Measurements from ENCODE around the gene TTC9.

TTC9 gene

GRCh38 chr14:70713511-70713916 lies 71.8 kb downstream of the TTC9 start:
- no peak overlapping the region for H4K5ac ChIP-seq (ENCODE audit: low read length)
- no peak overlapping the region for H3K4ac ChIP-seq (ENCODE audit: low read depth, low read length)
- H3K79me1 ChIP-seq (ENCODE audit: low read length): no peaks in the 10 kb centered on the region
- H3K9ac ChIP-seq (ENCODE audit: low read length): no peak overlapping the region
- H3K56ac ChIP-seq (ENCODE audit: low read length): no peak overlapping the region
- no peak overlapping the region for H3K23ac ChIP-seq (ENCODE audit: low read length)
- H3K79me2 ChIP-seq (ENCODE audit: control insufficient read depth, insufficient read depth, low read length): no peaks in the 10 kb centered on the region
- DNase-seq: peak; percentile 37
- H2BK120ac ChIP-seq (ENCODE audit: low read depth, low read length): peak overlapping the region; percentile 29
- H3K4me1 ChIP-seq (ENCODE audit: control insufficient read depth, low read depth, low read length): peaks cover 17% of the 10 kb centered on the region
- H2BK15ac ChIP-seq (replicated peaks; ENCODE audit: low read depth): no peak overlapping the region
- H2AK5ac ChIP-seq (ENCODE audit: low read length): no peak overlapping the region
- H3K27me3 ChIP-seq (ENCODE audit: insufficient read depth, low read length, poor library complexity): no peaks in the 10 kb centered on the region
- H2BK5ac ChIP-seq (ENCODE audit: low read length): no peak overlapping the region
- H4K8ac ChIP-seq (ENCODE audit: low read depth, low read length): no peak overlapping the region
- peak overlapping the region; percentile 78 for H3K18ac ChIP-seq (ENCODE audit: low read length)
- no peak overlapping the region for H3K4me3 ChIP-seq (ENCODE audit: low read length)
- no peaks in the 10 kb centered on the region for H3K36me3 ChIP-seq (ENCODE audit: control insufficient read depth, insufficient read depth, low read length)
- H3K27ac ChIP-seq (ENCODE audit: low read depth, low read length): no peak overlapping the region
- no peak overlapping the region for H3K4me2 ChIP-seq (ENCODE audit: low read length)
- WGBS (ENCODE audit: extremely low coverage, insufficient coverage, low lambda C conversion rate): no CpG with 5 or more reads among the region's 3 CpGs

- Histone ChIP-seq H4K5ac (ENCODE audit: low read length) (no peak overlapping the region), H3K27me3 (ENCODE audit: insufficient read depth, low read length, poor library complexity) (no peaks in the 10 kb centered on the region), H3K56ac (ENCODE audit: low read length) (no peak overlapping the region), H3K23ac (ENCODE audit: low read length) (no peak overlapping the region), H3K9ac (ENCODE audit: low read length) (no peak overlapping the region), H2BK120ac (ENCODE audit: low read depth, low read length) (no peak overlapping the region), H3K4me1 (ENCODE audit: control insufficient read depth, low read depth, low read length) (peaks cover 18% of the 10 kb centered on the region), H4K8ac (ENCODE audit: low read depth, low read length) (no peak overlapping the region), H2BK5ac (ENCODE audit: low read length) (no peak overlapping the region), H3K79me1 (ENCODE audit: low read length) (no peaks in the 10 kb centered on the region), H3K4ac (ENCODE audit: low read depth, low read length) (no peak overlapping the region), H3K4me2 (ENCODE audit: low read length) (no peak overlapping the region), H3K36me3 (ENCODE audit: control insufficient read depth, insufficient read depth, low read length) (no peaks in the 10 kb centered on the region), H2AK5ac (ENCODE audit: low read length) (no peak overlapping the region), H3K27ac (ENCODE audit: low read depth, low read length) (no peak overlapping the region), H3K4me3 (ENCODE audit: low read length) (no peak overlapping the region), H3K79me2 (ENCODE audit: control insufficient read depth, insufficient read depth, low read length) (no peaks in the 10 kb centered on the region), H3K18ac (ENCODE audit: low read length) (no peak overlapping the region), H2BK15ac (replicated peaks; ENCODE audit: low read depth) (no peak overlapping the region)
- peak; percentile 75 for DNase-seq
- 100% methylated on average over 1 of the region's 8 CpGs for WGBS (ENCODE audit: extremely low coverage, insufficient coverage, low lambda C conversion rate)
Measured at GRCh38 chr14:70714055-70714550, 72.4 kb downstream of the TTC9 start.

DNA sequence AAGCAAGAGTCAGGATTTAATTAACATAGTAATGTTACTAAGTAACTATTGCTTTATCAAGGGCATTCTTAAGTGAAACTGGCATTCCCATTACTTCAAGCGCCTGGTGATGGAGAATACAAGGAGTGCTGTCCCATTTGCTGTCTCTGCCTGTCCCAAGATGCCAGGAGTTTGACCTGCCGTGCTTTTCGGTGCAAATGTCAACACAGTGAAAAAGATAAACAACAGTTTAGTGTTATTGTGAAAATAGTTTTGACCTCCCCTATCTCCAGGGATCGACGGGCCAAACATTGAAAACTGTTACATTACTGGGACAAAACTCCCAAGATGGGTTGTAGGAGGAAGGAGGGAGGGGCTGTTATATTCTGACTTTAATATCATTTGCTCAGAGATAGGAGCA lies 74.8 kb downstream of the TTC9 start:
- no peak overlapping the region for H3K4me2 ChIP-seq (ENCODE audit: low read length)
- peaks cover 11% of the 10 kb centered on the region for H3K4me1 ChIP-seq (ENCODE audit: control insufficient read depth, low read depth, low read length)
- no peak overlapping the region for H3K9ac ChIP-seq (ENCODE audit: low read length)
- H4K8ac ChIP-seq (ENCODE audit: low read depth, low read length): no peak overlapping the region
- no peak overlapping the region for H2AK5ac ChIP-seq (ENCODE audit: low read length)
- H2BK120ac ChIP-seq (ENCODE audit: low read depth, low read length): no peak overlapping the region
- no peaks in the 10 kb centered on the region for H3K36me3 ChIP-seq (ENCODE audit: control insufficient read depth, insufficient read depth, low read length)
- H2BK5ac ChIP-seq (ENCODE audit: low read length): no peak overlapping the region
- no peak for DNase-seq
- H3K23ac ChIP-seq (ENCODE audit: low read length): no peak overlapping the region
- no peaks in the 10 kb centered on the region for H3K79me1 ChIP-seq (ENCODE audit: low read length)
- H3K18ac ChIP-seq (ENCODE audit: low read length): no peak overlapping the region
- H4K5ac ChIP-seq (ENCODE audit: low read length): no peak overlapping the region
- no peaks in the 10 kb centered on the region for H3K27me3 ChIP-seq (ENCODE audit: insufficient read depth, low read length, poor library complexity)
- peak overlapping the region; percentile 46 for H3K27ac ChIP-seq (ENCODE audit: low read depth, low read length)
- H3K79me2 ChIP-seq (ENCODE audit: control insufficient read depth, insufficient read depth, low read length): no peaks in the 10 kb centered on the region
- no peak overlapping the region for H2BK15ac ChIP-seq (replicated peaks; ENCODE audit: low read depth)
- WGBS (ENCODE audit: extremely low coverage, insufficient coverage, low lambda C conversion rate): no CpG with 5 or more reads among the region's 5 CpGs
- H3K4me3 ChIP-seq (ENCODE audit: low read length): no peak overlapping the region
- H3K4ac ChIP-seq (ENCODE audit: low read depth, low read length): no peak overlapping the region
- H3K56ac ChIP-seq (ENCODE audit: low read length): no peak overlapping the region

- Histone ChIP-seq H3K9ac (ENCODE audit: low read length) (no peak overlapping the region), H3K4me3 (ENCODE audit: low read length) (no peak overlapping the region), H2AK5ac (ENCODE audit: low read length) (no peak overlapping the region), H4K5ac (ENCODE audit: low read length) (no peak overlapping the region), H3K4ac (ENCODE audit: low read depth, low read length) (no peak overlapping the region), H3K79me1 (ENCODE audit: low read length) (no peaks in the 10 kb centered on the region), H3K56ac (ENCODE audit: low read length) (no peak overlapping the region), H3K23ac (ENCODE audit: low read length) (no peak overlapping the region), H3K27me3 (ENCODE audit: insufficient read depth, low read length, poor library complexity) (no peaks in the 10 kb centered on the region), H3K27ac (ENCODE audit: low read depth, low read length) (no peak overlapping the region), H3K4me2 (ENCODE audit: low read length) (no peak overlapping the region), H2BK120ac (ENCODE audit: low read depth, low read length) (no peak overlapping the region), H2BK15ac (replicated peaks; ENCODE audit: low read depth) (no peak overlapping the region), H3K79me2 (ENCODE audit: control insufficient read depth, insufficient read depth, low read length) (no peaks in the 10 kb centered on the region), H2BK5ac (ENCODE audit: low read length) (no peak overlapping the region), H3K4me1 (ENCODE audit: control insufficient read depth, low read depth, low read length) (peaks cover 11% of the 10 kb centered on the region), H4K8ac (ENCODE audit: low read depth, low read length) (no peak overlapping the region), H3K36me3 (ENCODE audit: control insufficient read depth, insufficient read depth, low read length) (no peaks in the 10 kb centered on the region), H3K18ac (ENCODE audit: low read length) (no peak overlapping the region)
- no CpG with 5 or more reads among the region's 1 CpG for WGBS (ENCODE audit: extremely low coverage, insufficient coverage, low lambda C conversion rate)
- DNase-seq: peak; percentile 98
Measured at GRCh38 chr14:70716958-70717357, 75.2 kb downstream of the TTC9 start.

GRCh38 chr14:70718383-70719118 lies 76.8 kb downstream of the TTC9 start:
- Histone ChIP-seq H2BK5ac (ENCODE audit: low read length) (peak overlapping the region; percentile 72), H3K79me2 (ENCODE audit: control insufficient read depth, insufficient read depth, low read length) (no peaks in the 10 kb centered on the region), H3K4ac (ENCODE audit: low read depth, low read length) (peak overlapping the region; percentile 87), H3K23ac (ENCODE audit: low read length) (no peak overlapping the region), H2AK5ac (ENCODE audit: low read length) (peak overlapping the region; percentile 77), H3K56ac (ENCODE audit: low read length) (peak overlapping the region; percentile 67), H3K18ac (ENCODE audit: low read length) (no peak overlapping the region), H2BK120ac (ENCODE audit: low read depth, low read length) (no peak overlapping the region), H4K8ac (ENCODE audit: low read depth, low read length) (no peak overlapping the region), H3K4me1 (ENCODE audit: control insufficient read depth, low read depth, low read length) (peaks cover 10% of the 10 kb centered on the region), H3K4me2 (ENCODE audit: low read length) (no peak overlapping the region), H3K79me1 (ENCODE audit: low read length) (no peaks in the 10 kb centered on the region), H3K27me3 (ENCODE audit: insufficient read depth, low read length, poor library complexity) (no peaks in the 10 kb centered on the region), H2BK15ac (replicated peaks; ENCODE audit: low read depth) (no peak overlapping the region), H3K27ac (ENCODE audit: low read depth, low read length) (no peak overlapping the region), H3K4me3 (ENCODE audit: low read length) (no peak overlapping the region), H4K5ac (ENCODE audit: low read length) (no peak overlapping the region), H3K9ac (ENCODE audit: low read length) (no peak overlapping the region), H3K36me3 (ENCODE audit: control insufficient read depth, insufficient read depth, low read length) (no peaks in the 10 kb centered on the region)
- WGBS (ENCODE audit: extremely low coverage, insufficient coverage, low lambda C conversion rate): no CpG with 5 or more reads among the region's 8 CpGs
- no peak for DNase-seq

- no peaks in the 10 kb centered on the region for H3K27me3 ChIP-seq (ENCODE audit: insufficient read depth, low read length, poor library complexity)
Measured at GRCh38 chr14:70721542-70721941, 79.8 kb downstream of the TTC9 start.

More at GRCh38 chr14:70721542-70721941, 79.8 kb downstream of the TTC9 start:
- H3K4me3 ChIP-seq (ENCODE audit: low read length): no peak overlapping the region
- H3K36me3 ChIP-seq (ENCODE audit: control insufficient read depth, insufficient read depth, low read length): no peaks in the 10 kb centered on the region
- H2BK5ac ChIP-seq (ENCODE audit: low read length): no peak overlapping the region
- WGBS (ENCODE audit: extremely low coverage, insufficient coverage, low lambda C conversion rate): no CpG with 5 or more reads among the region's 2 CpGs
- no peak overlapping the region for H3K4ac ChIP-seq (ENCODE audit: low read depth, low read length)
- no peak overlapping the region for H2BK120ac ChIP-seq (ENCODE audit: low read depth, low read length)
- no peak overlapping the region for H3K18ac ChIP-seq (ENCODE audit: low read length)
- no peak overlapping the region for H3K56ac ChIP-seq (ENCODE audit: low read length)
- H3K9ac ChIP-seq (ENCODE audit: low read length): no peak overlapping the region
- H3K4me1 ChIP-seq (ENCODE audit: control insufficient read depth, low read depth, low read length): peaks cover 10% of the 10 kb centered on the region
- no peaks in the 10 kb centered on the region for H3K79me1 ChIP-seq (ENCODE audit: low read length)
- no peak overlapping the region for H2BK15ac ChIP-seq (replicated peaks; ENCODE audit: low read depth)
- peak overlapping the region; percentile 77 for H2AK5ac ChIP-seq (ENCODE audit: low read length)
- no peak overlapping the region for H4K8ac ChIP-seq (ENCODE audit: low read depth, low read length)
- H4K5ac ChIP-seq (ENCODE audit: low read length): no peak overlapping the region
- no peak overlapping the region for H3K23ac ChIP-seq (ENCODE audit: low read length)
- no peaks in the 10 kb centered on the region for H3K79me2 ChIP-seq (ENCODE audit: control insufficient read depth, insufficient read depth, low read length)
- no peak overlapping the region for H3K27ac ChIP-seq (ENCODE audit: low read depth, low read length)
- H3K4me2 ChIP-seq (ENCODE audit: low read length): no peak overlapping the region
- DNase-seq: peak; percentile 33

Measured in mesendoderm (in vitro differentiated cells).